Measurements from ENCODE around the gene SAG.
A peak's percentile ranks its signal among the peaks of the same experiment; 100 is the strongest.

The SAG gene

GRCh38 chr2:233343171-233343705, 35.6 kb downstream of the SAG start:
- Histone ChIP-seq H3K4me3 (replicated peaks; ENCODE audit: low read depth, low read length) (no peak overlapping the region), H3K27me3 (replicated peaks; ENCODE audit: control insufficient read depth, insufficient read depth, low read length) (no peaks in the 10 kb centered on the region), H3K36me3 (ENCODE audit: control insufficient read depth, insufficient read depth, low read length) (no peaks in the 10 kb centered on the region)
- DNase-seq (ENCODE audit: extremely low read depth, insufficient read length): no peak
- no peak for TF ChIP-seq CTCF (IDR thresholded peaks at IDR 0.05; ENCODE audit: insufficient read depth, low read length, poor library complexity, severe bottlenecking)

- TF ChIP-seq CTCF (IDR thresholded peaks at IDR 0.05; ENCODE audit: insufficient read depth, low read length, poor library complexity, severe bottlenecking): no peak
- no peak overlapping the region for H3K4me3 ChIP-seq (replicated peaks; ENCODE audit: low read depth, low read length)
- H3K36me3 ChIP-seq (ENCODE audit: control insufficient read depth, insufficient read depth, low read length): no peaks in the 10 kb centered on the region
- DNase-seq (ENCODE audit: extremely low read depth, insufficient read length): no peak
- H3K27me3 ChIP-seq (replicated peaks; ENCODE audit: control insufficient read depth, insufficient read depth, low read length): no peaks in the 10 kb centered on the region
These were observed 38.8 kb downstream of the SAG start for GRCh38 chr2:233346376-233346775.

- H3K4me3 ChIP-seq (replicated peaks; ENCODE audit: low read depth, low read length): no peak overlapping the region
- TF ChIP-seq CTCF (IDR thresholded peaks at IDR 0.05; ENCODE audit: insufficient read depth, low read length, poor library complexity, severe bottlenecking): no peak
These were observed 39.3 kb downstream of the SAG start for GRCh38 chr2:233346930-233347329.

GRCh38 chr2:233349005-233349998, 41.7 kb downstream of the SAG start:
- H3K27me3 ChIP-seq (replicated peaks; ENCODE audit: control insufficient read depth, insufficient read depth, low read length): no peaks in the 10 kb centered on the region
- peak; percentile 56 for DNase-seq (ENCODE audit: extremely low read depth, insufficient read length)
- no peak overlapping the region for H3K4me3 ChIP-seq (replicated peaks; ENCODE audit: low read depth, low read length)
- no peaks in the 10 kb centered on the region for H3K36me3 ChIP-seq (ENCODE audit: control insufficient read depth, insufficient read depth, low read length)
- TF ChIP-seq CTCF (IDR thresholded peaks at IDR 0.05; ENCODE audit: insufficient read depth, low read length, poor library complexity, severe bottlenecking): no peak

More at GRCh38 chr2:233346930-233347329, 39.3 kb downstream of the SAG start:
- DNase-seq (ENCODE audit: extremely low read depth, insufficient read length): no peak
- no peaks in the 10 kb centered on the region for H3K36me3 ChIP-seq (ENCODE audit: control insufficient read depth, insufficient read depth, low read length)
- no peaks in the 10 kb centered on the region for H3K27me3 ChIP-seq (replicated peaks; ENCODE audit: control insufficient read depth, insufficient read depth, low read length)

GRCh38 chr2:233350708-233351107, 43.1 kb downstream of the SAG start:
- no peak for TF ChIP-seq CTCF (IDR thresholded peaks at IDR 0.05; ENCODE audit: insufficient read depth, low read length, poor library complexity, severe bottlenecking)
- Histone ChIP-seq H3K36me3 (ENCODE audit: control insufficient read depth, insufficient read depth, low read length) (no peaks in the 10 kb centered on the region), H3K4me3 (replicated peaks; ENCODE audit: low read depth, low read length) (no peak overlapping the region), H3K27me3 (replicated peaks; ENCODE audit: control insufficient read depth, insufficient read depth, low read length) (no peaks in the 10 kb centered on the region)
- DNase-seq (ENCODE audit: extremely low read depth, insufficient read length): no peak

Measured in GM06990 (cell line).